Keratinocyte (primary cell): ENCODE data around the gene PABPN1.

Experiments
- CTCF ChIP-seq, 3 experiments: IDR thresholded peaks in 1 of 3; conservative IDR thresholded peaks in 1 of 3; optimal IDR thresholded peaks in 1 of 3; 2 replicates in 2 of 3; 3 replicates in 1 of 3; pipeline versions ENCODE3 to v1.5.1; 2011; ENCODE audit warnings: low read length in 3 of 3, mild to moderate bottlenecking in 3 of 3, moderate library complexity in 2 of 3, control low read depth in 1 of 3, inconsistent platforms in 1 of 3; ENCODE audit not compliant: insufficient read depth in 2 of 3; ENCODE audit errors: extremely low read depth in 1 of 3
- EZH2 ChIP-seq: IDR thresholded peaks from one replicate; pipeline ENCODE4 v1.6.1; 2012; ENCODE audit warnings: inconsistent platforms, mild to moderate bottlenecking, low read length, moderate library complexity

- TF ChIP-seq CTCF (optimal IDR thresholded peaks at IDR 0.05 in 1 of 3, IDR thresholded peaks at IDR 0.05 in 1 of 3, conservative IDR thresholded peaks at IDR 0.05 in 1 of 3; ENCODE audit: extremely low read depth in 1 of 3, insufficient read depth in 2 of 3, low read length in 3 of 3): no peak
- TF ChIP-seq EZH2: no peak
These were observed 2.7 kb downstream of the PABPN1 start for GRCh38 chr14:23323838-23324454.
